GM23338 (cell line): Measurements from ENCODE around the gene TMC1. TPM values are rescaled to one million over a fixed set of nuclear protein-coding genes. Genes with fewer than 3 reads are reported as not detected.
A peak's percentile ranks its signal among the peaks of the same experiment; 100 is the strongest.

ENCODE experiments used
- ATAC-seq: fragments of 200-7000 bp; cut with Tn5 transposase; 3 replicates; pipeline ENCODE4 v1.9.1; 2020
- DNase-seq: peaks from one replicate; pipeline ENCODE4 v3.0.0-alpha.2; 2015; ENCODE audit warnings: low spot score
- H2AFZ ChIP-seq: fragments of 200-600 bp; sonication (generic); 2 replicates; pipeline ENCODE4 v1.8.0; 2016; ENCODE audit warnings: antibody characterized with exemption, mild to moderate bottlenecking, moderate library complexity
- H3F3A ChIP-seq: fragments of 200-600 bp; sonication (generic); replicated peaks from 2 replicates; pipeline ENCODE4 v1.8.0; 2017; ENCODE audit warnings: antibody characterized with exemption, mixed run types, low read depth
- H3K27ac ChIP-seq: fragments of 200-600 bp; sonication (generic); 2 replicates; pipeline ENCODE4 v1.6.1; 2016; ENCODE audit warnings: low read depth
- H3K27me3 ChIP-seq: fragments of 200-600 bp; sonication (generic); 2 replicates; pipeline ENCODE4 v1.8.0; 2016; ENCODE audit warnings: mild to moderate bottlenecking, mixed run types, moderate library complexity; ENCODE audit not compliant: insufficient read depth
- H3K36me3 ChIP-seq: fragments of 200-600 bp; sonication (generic); 2 replicates; pipeline ENCODE4 v1.8.0; 2016; ENCODE audit warnings: mild to moderate bottlenecking; ENCODE audit not compliant: insufficient read depth
- H3K4me1 ChIP-seq: fragments of 200-600 bp; sonication (generic); 2 replicates; pipeline ENCODE4 v1.8.0; 2016; ENCODE audit warnings: mild to moderate bottlenecking, moderate library complexity; ENCODE audit not compliant: insufficient read depth
- H3K4me2 ChIP-seq: fragments of 200-600 bp; sonication (generic); 2 replicates; pipeline ENCODE4 v1.7.1; 2017; ENCODE audit warnings: mixed run types
- H3K4me3 ChIP-seq: fragments of 200-600 bp; sonication (generic); 2 replicates; pipeline ENCODE4 v1.6.1; 2016; ENCODE audit warnings: mixed run types
- H3K79me2 ChIP-seq: fragments of 200-600 bp; sonication (generic); replicated peaks from 2 replicates; pipeline ENCODE4 v1.8.0; 2017; ENCODE audit warnings: mild to moderate bottlenecking; ENCODE audit not compliant: insufficient read depth
- H3K9me2 ChIP-seq: fragments of 200-600 bp; sonication (generic); 2 replicates; pipeline ENCODE4 v1.8.0; 2017; ENCODE audit not compliant: insufficient read depth
- H4K20me1 ChIP-seq: fragments of 200-600 bp; sonication (generic); replicated peaks from 2 replicates; pipeline ENCODE4 v1.8.0; 2017; ENCODE audit warnings: mild to moderate bottlenecking; ENCODE audit not compliant: insufficient read depth
- H3K27ac Mint-ChIP-seq: 2 replicates; pipeline ENCODE4 v1.8.0; 2020; ENCODE audit warnings: inconsistent platforms, mild to moderate bottlenecking, moderate library complexity, mixed read lengths
- H3K27me3 Mint-ChIP-seq: 3 replicates; pipeline ENCODE4 v1.8.0; 2022; ENCODE audit warnings: low read depth, mild to moderate bottlenecking, moderate library complexity, mixed read lengths, inconsistent platforms; ENCODE audit not compliant: insufficient read depth, poor library complexity
- H3K36me3 Mint-ChIP-seq: 3 replicates; pipeline ENCODE4 v1.8.0; 2021; ENCODE audit warnings: low read depth, mild to moderate bottlenecking, inconsistent platforms, moderate library complexity, mixed read lengths
- H3K4me1 Mint-ChIP-seq: 3 replicates; pipeline ENCODE4 v1.8.0; 2020; ENCODE audit warnings: mild to moderate bottlenecking, inconsistent platforms, mixed read lengths
- H3K4me3 Mint-ChIP-seq: 3 replicates; pipeline ENCODE4 v1.8.0; 2021; ENCODE audit warnings: moderate library complexity, mild to moderate bottlenecking, inconsistent platforms, mixed read lengths
- H3K9me3 Mint-ChIP-seq: 3 replicates; pipeline ENCODE4 v1.8.0; 2020; ENCODE audit warnings: moderate library complexity, mild to moderate bottlenecking, inconsistent platforms, mixed read lengths
- EZH2 ChIP-seq: fragments of 200-600 bp; sonication (generic); IDR thresholded peaks from one replicate; pipeline ENCODE4 v1.8.0; 2017; ENCODE audit warnings: antibody characterized with exemption, mild to moderate bottlenecking, low read depth; ENCODE audit not compliant: unreplicated experiment
- EZH2phosphoT487 ChIP-seq: fragments of 200-600 bp; sonication (generic); IDR thresholded peaks from one replicate; pipeline ENCODE4 v1.8.1; 2018; ENCODE audit warnings: antibody characterized with exemption; ENCODE audit not compliant: unreplicated experiment
- JUNB ChIP-seq: IDR thresholded peaks from one replicate; pipeline ENCODE4 v1.6.1; 2016; ENCODE audit warnings: antibody characterized with exemption; ENCODE audit not compliant: unreplicated experiment
- NANOG ChIP-seq: IDR thresholded peaks from 2 replicates; pipeline ENCODE4 v1.6.1; 2016; ENCODE audit warnings: antibody characterized with exemption, borderline replicate concordance
- POLR2AphosphoS5 ChIP-seq: IDR thresholded peaks from 2 replicates; pipeline ENCODE4 v1.6.1; 2016; ENCODE audit warnings: antibody characterized with exemption, low read depth
- ZNF114 ChIP-seq: fragments of 250-450 bp; sonication (Bioruptor Pico); IDR thresholded peaks from 2 replicates; pipeline ENCODE4 v1.5.0; 2020; ENCODE audit warnings: mild to moderate bottlenecking, moderate library complexity
- polyA plus RNA-seq: library from polyadenylated mRNA; unstranded; fragments of >200 nt; fragmentation: Nextera tagmentation; extraction: Ambion mirVana; gene quantifications from 2 replicates; pipeline ENCODE4 v1.2.1, GENCODE V29; 2016
- total RNA-seq: library from RNA; depleted of rRNA; stranded (reverse); fragments of >200 nt; shearing (Covaris generic); gene quantifications from 2 replicates; pipeline ENCODE4 v1.2.3, GENCODE V29; 2014
- TF ChIP-seq, protein P1 (sequence below): IDR thresholded peaks from 2 replicates; pipeline ENCODE4 v1.6.1; 2016; ENCODE audit warnings: antibody characterized with exemption
- TF ChIP-seq, protein P2 (sequence below), 2 experiments: fragments of 200-600 bp in 1 of 2; sonication (generic) in 1 of 2; conservative IDR thresholded peaks; 2 replicates each; pipeline versions ENCODE4 v1.5.1 to v1.6.1; 2016 to 2017; ENCODE audit warnings: antibody characterized with exemption in 2 of 2, low read depth in 2 of 2, mild to moderate bottlenecking in 2 of 2, moderate library complexity in 1 of 2
- TF ChIP-seq, protein P3 (sequence below): fragments of 250-450 bp; sonication (Bioruptor Pico); IDR thresholded peaks from 2 replicates; pipeline ENCODE4 v1.5.0; 2020; ENCODE audit warnings: mild to moderate bottlenecking, moderate library complexity

The TMC1 gene
- total and polyA plus RNA-seq, 2 experiments from 2014 or later, result 0.61 to 1.2 TPM

DNA sequence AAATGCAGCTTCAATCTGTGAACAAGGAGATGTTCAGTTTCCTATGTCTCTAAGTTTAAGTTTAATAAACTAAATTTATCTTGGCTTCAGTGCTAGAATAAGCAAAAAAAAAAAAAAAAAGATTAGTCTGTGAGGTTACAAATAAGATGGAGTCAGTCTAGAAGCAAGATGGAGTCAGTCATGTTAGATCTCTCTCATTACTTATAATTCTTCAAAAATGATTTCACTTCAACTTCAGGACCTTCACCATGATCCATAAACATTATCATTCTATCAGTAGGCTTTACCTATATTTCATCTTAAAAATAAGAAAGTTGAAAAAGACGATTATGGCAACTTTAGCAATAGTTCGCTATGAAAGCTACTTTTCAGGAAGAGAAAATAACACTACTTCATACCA, 30.2 kb upstream of the TMC1 start (continued):
- no peak for TF ChIP-seq EZH2
- TF ChIP-seq EZH2phosphoT487, result no peak
- no peak for TF ChIP-seq POLR2AphosphoS5
- no peak for TF ChIP-seq JUNB

DNA sequence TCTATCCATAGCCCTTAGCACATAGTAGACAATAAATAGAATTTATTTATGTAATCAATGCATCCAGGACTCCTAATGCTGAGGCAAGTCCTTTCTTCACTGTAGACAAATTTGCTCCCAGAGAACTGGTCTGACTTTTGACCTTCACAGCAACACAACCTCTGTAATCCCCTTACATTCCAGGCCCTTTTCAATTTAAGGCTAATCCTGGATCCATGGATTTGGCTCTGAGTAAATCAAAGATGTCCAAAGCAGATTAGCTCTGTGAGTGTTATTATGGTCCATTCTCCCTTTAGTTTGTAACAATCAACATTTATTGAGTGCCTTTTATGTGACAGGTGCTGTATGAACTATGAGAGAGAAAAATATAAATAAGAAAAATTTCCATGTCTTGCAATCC, 27.4 kb upstream of the TMC1 start:
- Histone ChIP-seq H4K20me1 (no peaks in the 10 kb centered on the region), H2AFZ (no peak overlapping the region), H3K27ac (no peak overlapping the region), H3K79me2 (no peaks in the 10 kb centered on the region), H3F3A (no peaks in the 10 kb centered on the region), H3K4me3 (no peak overlapping the region), H3K4me2 (no peak overlapping the region), H3K27me3 (no peaks in the 10 kb centered on the region), H3K36me3 (no peaks in the 10 kb centered on the region), H3K4me1 (no peaks in the 10 kb centered on the region), H3K9me2 (peaks cover 5% of the 10 kb centered on the region; the same call in 1 of the 2 replicates)
- Mint-ChIP-seq H3K27me3 (no peaks in the 10 kb centered on the region), H3K27ac (no peak overlapping the region), H3K4me1 (peaks cover 1% of the 10 kb centered on the region; the same call in 1 of the 3 replicates), H3K36me3 (no peaks in the 10 kb centered on the region), H3K4me3 (no peak overlapping the region), H3K9me3 (no peaks in the 10 kb centered on the region; the same call in 2 of the 3 replicates)
- ATAC-seq (no peak), DNase-seq (no peak)
- no peak for TF ChIP-seq POLR2AphosphoS5

DNA sequence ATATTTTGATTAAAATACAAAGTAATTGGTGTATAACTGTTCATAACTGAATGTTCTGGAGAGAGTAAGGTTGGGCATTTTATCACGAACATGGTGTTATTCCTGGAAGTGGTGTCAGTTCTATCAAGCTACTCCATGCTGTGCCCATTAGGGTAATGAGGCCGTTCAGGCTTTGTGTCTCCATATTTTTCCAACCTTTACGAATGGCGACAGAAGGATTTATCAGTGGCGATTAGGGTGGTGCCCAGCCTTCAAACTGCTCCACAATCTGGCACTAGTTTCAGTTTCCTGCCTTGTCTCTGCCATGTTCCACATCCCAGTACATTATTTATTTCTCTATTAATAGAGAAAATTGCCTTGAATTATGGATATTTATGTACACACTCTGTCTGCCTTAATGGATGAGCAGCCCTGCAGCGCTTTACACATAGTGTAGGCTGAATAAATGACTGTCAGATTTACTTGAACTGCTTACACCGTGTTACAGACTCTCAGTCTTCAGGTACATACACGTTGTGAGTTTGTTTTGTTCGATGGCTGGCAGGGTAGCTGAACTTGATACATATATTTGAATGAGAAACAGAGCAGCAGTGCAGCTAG, 23.9 kb upstream of the TMC1 start:
- H4K20me1 ChIP-seq, result no peaks in the 10 kb centered on the region
- H3K4me2 ChIP-seq, result no peak overlapping the region
- TF ChIP-seq, protein P1, sequence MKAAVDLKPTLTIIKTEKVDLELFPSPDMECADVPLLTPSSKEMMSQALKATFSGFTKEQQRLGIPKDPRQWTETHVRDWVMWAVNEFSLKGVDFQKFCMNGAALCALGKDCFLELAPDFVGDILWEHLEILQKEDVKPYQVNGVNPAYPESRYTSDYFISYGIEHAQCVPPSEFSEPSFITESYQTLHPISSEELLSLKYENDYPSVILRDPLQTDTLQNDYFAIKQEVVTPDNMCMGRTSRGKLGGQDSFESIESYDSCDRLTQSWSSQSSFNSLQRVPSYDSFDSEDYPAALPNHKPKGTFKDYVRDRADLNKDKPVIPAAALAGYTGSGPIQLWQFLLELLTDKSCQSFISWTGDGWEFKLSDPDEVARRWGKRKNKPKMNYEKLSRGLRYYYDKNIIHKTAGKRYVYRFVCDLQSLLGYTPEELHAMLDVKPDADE, result no peak
- TF ChIP-seq EZH2, result no peak
- no peak for TF ChIP-seq NANOG
- TF ChIP-seq JUNB, result no peak
- TF ChIP-seq, protein P2, sequence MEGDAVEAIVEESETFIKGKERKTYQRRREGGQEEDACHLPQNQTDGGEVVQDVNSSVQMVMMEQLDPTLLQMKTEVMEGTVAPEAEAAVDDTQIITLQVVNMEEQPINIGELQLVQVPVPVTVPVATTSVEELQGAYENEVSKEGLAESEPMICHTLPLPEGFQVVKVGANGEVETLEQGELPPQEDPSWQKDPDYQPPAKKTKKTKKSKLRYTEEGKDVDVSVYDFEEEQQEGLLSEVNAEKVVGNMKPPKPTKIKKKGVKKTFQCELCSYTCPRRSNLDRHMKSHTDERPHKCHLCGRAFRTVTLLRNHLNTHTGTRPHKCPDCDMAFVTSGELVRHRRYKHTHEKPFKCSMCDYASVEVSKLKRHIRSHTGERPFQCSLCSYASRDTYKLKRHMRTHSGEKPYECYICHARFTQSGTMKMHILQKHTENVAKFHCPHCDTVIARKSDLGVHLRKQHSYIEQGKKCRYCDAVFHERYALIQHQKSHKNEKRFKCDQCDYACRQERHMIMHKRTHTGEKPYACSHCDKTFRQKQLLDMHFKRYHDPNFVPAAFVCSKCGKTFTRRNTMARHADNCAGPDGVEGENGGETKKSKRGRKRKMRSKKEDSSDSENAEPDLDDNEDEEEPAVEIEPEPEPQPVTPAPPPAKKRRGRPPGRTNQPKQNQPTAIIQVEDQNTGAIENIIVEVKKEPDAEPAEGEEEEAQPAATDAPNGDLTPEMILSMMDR (conservative IDR thresholded peaks at IDR 0.05; ENCODE audit: low read depth in 2 of 2), result no peak
- TF ChIP-seq, protein P3, sequence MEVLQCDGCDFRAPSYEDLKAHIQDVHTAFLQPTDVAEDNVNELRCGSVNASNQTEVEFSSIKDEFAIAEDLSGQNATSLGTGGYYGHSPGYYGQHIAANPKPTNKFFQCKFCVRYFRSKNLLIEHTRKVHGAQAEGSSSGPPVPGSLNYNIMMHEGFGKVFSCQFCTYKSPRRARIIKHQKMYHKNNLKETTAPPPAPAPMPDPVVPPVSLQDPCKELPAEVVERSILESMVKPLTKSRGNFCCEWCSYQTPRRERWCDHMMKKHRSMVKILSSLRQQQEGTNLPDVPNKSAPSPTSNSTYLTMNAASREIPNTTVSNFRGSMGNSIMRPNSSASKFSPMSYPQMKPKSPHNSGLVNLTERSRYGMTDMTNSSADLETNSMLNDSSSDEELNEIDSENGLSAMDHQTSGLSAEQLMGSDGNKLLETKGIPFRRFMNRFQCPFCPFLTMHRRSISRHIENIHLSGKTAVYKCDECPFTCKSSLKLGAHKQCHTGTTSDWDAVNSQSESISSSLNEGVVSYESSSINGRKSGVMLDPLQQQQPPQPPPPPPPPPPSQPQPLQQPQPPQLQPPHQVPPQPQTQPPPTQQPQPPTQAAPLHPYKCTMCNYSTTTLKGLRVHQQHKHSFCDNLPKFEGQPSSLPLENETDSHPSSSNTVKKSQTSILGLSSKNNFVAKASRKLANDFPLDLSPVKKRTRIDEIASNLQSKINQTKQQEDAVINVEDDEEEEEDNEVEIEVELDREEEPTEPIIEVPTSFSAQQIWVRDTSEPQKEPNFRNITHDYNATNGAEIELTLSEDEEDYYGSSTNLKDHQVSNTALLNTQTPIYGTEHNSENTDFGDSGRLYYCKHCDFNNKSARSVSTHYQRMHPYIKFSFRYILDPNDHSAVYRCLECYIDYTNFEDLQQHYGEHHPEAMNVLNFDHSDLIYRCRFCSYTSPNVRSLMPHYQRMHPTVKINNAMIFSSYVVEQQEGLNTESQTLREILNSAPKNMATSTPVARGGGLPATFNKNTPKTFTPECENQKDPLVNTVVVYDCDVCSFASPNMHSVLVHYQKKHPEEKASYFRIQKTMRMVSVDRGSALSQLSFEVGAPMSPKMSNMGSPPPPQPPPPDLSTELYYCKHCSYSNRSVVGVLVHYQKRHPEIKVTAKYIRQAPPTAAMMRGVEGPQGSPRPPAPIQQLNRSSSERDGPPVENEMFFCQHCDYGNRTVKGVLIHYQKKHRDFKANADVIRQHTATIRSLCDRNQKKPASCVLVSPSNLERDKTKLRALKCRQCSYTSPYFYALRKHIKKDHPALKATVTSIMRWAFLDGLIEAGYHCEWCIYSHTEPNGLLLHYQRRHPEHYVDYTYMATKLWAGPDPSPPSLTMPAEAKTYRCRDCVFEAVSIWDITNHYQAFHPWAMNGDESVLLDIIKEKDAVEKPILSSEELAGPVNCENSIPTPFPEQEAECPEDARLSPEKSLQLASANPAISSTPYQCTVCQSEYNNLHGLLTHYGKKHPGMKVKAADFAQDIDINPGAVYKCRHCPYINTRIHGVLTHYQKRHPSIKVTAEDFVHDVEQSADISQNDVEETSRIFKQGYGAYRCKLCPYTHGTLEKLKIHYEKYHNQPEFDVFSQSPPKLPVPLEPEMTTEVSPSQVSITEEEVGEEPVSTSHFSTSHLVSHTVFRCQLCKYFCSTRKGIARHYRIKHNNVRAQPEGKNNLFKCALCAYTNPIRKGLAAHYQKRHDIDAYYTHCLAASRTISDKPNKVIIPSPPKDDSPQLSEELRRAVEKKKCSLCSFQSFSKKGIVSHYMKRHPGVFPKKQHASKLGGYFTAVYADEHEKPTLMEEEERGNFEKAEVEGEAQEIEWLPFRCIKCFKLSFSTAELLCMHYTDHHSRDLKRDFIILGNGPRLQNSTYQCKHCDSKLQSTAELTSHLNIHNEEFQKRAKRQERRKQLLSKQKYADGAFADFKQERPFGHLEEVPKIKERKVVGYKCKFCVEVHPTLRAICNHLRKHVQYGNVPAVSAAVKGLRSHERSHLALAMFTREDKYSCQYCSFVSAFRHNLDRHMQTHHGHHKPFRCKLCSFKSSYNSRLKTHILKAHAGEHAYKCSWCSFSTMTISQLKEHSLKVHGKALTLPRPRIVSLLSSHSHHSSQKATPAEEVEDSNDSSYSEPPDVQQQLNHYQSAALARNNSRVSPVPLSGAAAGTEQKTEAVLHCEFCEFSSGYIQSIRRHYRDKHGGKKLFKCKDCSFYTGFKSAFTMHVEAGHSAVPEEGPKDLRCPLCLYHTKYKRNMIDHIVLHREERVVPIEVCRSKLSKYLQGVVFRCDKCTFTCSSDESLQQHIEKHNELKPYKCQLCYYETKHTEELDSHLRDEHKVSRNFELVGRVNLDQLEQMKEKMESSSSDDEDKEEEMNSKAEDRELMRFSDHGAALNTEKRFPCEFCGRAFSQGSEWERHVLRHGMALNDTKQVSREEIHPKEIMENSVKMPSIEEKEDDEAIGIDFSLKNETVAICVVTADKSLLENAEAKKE (CRISPR knock-in tag), result no peak
- no peak for TF ChIP-seq POLR2AphosphoS5
- TF ChIP-seq ZNF114 (CRISPR knock-in tag), result no peak
- no peak overlapping the region for H3K4me3 ChIP-seq
- H3K9me3 Mint-ChIP-seq, result no peaks in the 10 kb centered on the region; the same call in 2 of the 3 replicates
- no peak overlapping the region for H3K27ac ChIP-seq
- H3K4me1 Mint-ChIP-seq, result no peaks in the 10 kb centered on the region
- no peaks in the 10 kb centered on the region for H3F3A ChIP-seq
- no peak overlapping the region for H3K27ac Mint-ChIP-seq
- no peaks in the 10 kb centered on the region for H3K36me3 ChIP-seq
- H3K4me3 Mint-ChIP-seq, result no peak overlapping the region
- no peaks in the 10 kb centered on the region for H3K36me3 Mint-ChIP-seq
- no peaks in the 10 kb centered on the region for H3K4me1 ChIP-seq
- no peaks in the 10 kb centered on the region for H3K79me2 ChIP-seq
- 0 out of 2 replicates have a peak overlapping the region, but pooled peaks have one; percentile 56 for H2AFZ ChIP-seq
- no peaks in the 10 kb centered on the region for H3K27me3 ChIP-seq
- H3K9me2 ChIP-seq, result peaks cover 5% of the 10 kb centered on the region; the same call in 1 of the 2 replicates
- no peak for ATAC-seq
- DNase-seq, result no peak
- H3K27me3 Mint-ChIP-seq, result no peaks in the 10 kb centered on the region
